K562 (cell line): Measurements from ENCODE around the gene MYCBPAP. TPM values are rescaled to one million over a fixed set of nuclear protein-coding genes. Genes with fewer than 3 reads are reported as not detected.

Source experiments
- ATAC-seq: fragments of 200-7000 bp; cut with Tn5 transposase; 3 replicates; pipeline ENCODE4 v1.9.1; 2020; ENCODE audit warnings: moderate library complexity
- BruUV-seq: library from RNA; stranded (reverse); fragments of 400-500 nt; replicated peaks from 2 replicates; lab custom pipeline; 2021; lab: Mats Ljungman, UMichigan
- CTCF ChIA-PET: fragments of 300-600 bp; formaldehyde crosslinking; extraction: SDS; loops from one replicate; lab custom pipeline; 2021; ENCODE audit warnings: low intra/inter-chr PET ratio; lab: Yijun Ruan, JAX
- POLR2A ChIA-PET: fragments of 300-600, 350-650 bp; sonication (Branson Sonifier 250); formaldehyde crosslinking; extraction: SDS; loops from one replicate; lab custom pipeline; 2021; ENCODE audit warnings: antibody characterized with exemption, inconsistent platforms; lab: Yijun Ruan, JAX
- DNase-seq, 4 experiments: peaks; one replicate each; pipeline versions ENCODE4 v3.0.0 to v3.0.0-alpha.2; 2011 to 2018; ENCODE audit warnings: low spot score in 3 of 4, mixed read lengths in 3 of 4; ENCODE audit errors: extremely low read depth in 1 of 4
- FAIRE-seq: peaks from 2 replicates; lab custom pipeline; 2011; peaks lifted over from hg19 to GRCh38; lab: Jason Lieb, UNC
- H2AFZ ChIP-seq: 2 replicates; pipeline ENCODE4 v1.6.0; 2011; ENCODE audit warnings: low read depth, low read length, control low read depth, inconsistent platforms
- H3K27ac ChIP-seq: fragments of 200-600 bp; 3 replicates; pipeline ENCODE4 v1.8.0; 2011; ENCODE audit warnings: low read depth, mild to moderate bottlenecking, control low read depth, inconsistent platforms, low read length, moderate library complexity, mixed read lengths; ENCODE audit errors: extremely low read depth
- H3K27me3 ChIP-seq, 2 experiments: fragments of 300-600 bp in 1 of 2; 2 replicates in 1 of 2; 3 replicates in 1 of 2; pipeline versions ENCODE4 v1.6.0 to v1.8.0; 2011; ENCODE audit warnings: inconsistent platforms in 2 of 2, low read length in 2 of 2, mild to moderate bottlenecking in 1 of 2, mixed read lengths in 1 of 2, moderate library complexity in 1 of 2; ENCODE audit not compliant: control insufficient read depth in 2 of 2, insufficient read depth in 2 of 2
- H3K36me3 ChIP-seq: fragments of 300-600 bp; 3 replicates; pipeline ENCODE4 v1.8.0; 2011; ENCODE audit warnings: mild to moderate bottlenecking, low read length, inconsistent platforms; ENCODE audit not compliant: control insufficient read depth, insufficient read depth
- H3K4me1 ChIP-seq, 2 experiments: fragments of 200-600 bp in 1 of 2; replicated peaks in 1 of 2; 2 replicates in 1 of 2; 3 replicates in 1 of 2; pipeline versions ENCODE4 v1.5.1 to v1.8.0; 2011; ENCODE audit warnings: inconsistent platforms in 2 of 2, low read length in 2 of 2, mild to moderate bottlenecking in 1 of 2, mixed read lengths in 1 of 2, moderate library complexity in 1 of 2; ENCODE audit not compliant: control insufficient read depth in 2 of 2, insufficient read depth in 2 of 2
- H3K4me2 ChIP-seq: 2 replicates; pipeline ENCODE4 v1.6.1; 2011; ENCODE audit warnings: low read length, control low read depth, inconsistent platforms, mixed read lengths; ENCODE audit not compliant: insufficient read depth
- H3K4me3 ChIP-seq: fragments of 200-600 bp; sonication (generic), shearing (Covaris generic); 2 replicates; pipeline ENCODE4 v1.5.1; 2016; ENCODE audit warnings: control low read depth, inconsistent platforms
- H3K79me2 ChIP-seq: fragments of 200-600 bp; 3 replicates; pipeline ENCODE4 v1.8.0; 2011; ENCODE audit warnings: low read length, inconsistent platforms; ENCODE audit not compliant: control insufficient read depth, insufficient read depth
- H3K9ac ChIP-seq, 2 experiments: 2 replicates each; pipeline versions ENCODE4 v1.6.0 to v1.6.1; 2011; ENCODE audit warnings: low read depth in 2 of 2, low read length in 2 of 2, control low read depth in 1 of 2, inconsistent platforms in 1 of 2, mild to moderate bottlenecking in 1 of 2, mixed read lengths in 1 of 2; ENCODE audit not compliant: insufficient read depth in 1 of 2
- H3K9me1 ChIP-seq: one replicate; pipeline ENCODE4 v1.6.0; 2011; ENCODE audit warnings: inconsistent platforms, mild to moderate bottlenecking, low read length, moderate library complexity; ENCODE audit not compliant: control insufficient read depth, insufficient read depth
- H3K9me3 ChIP-seq: replicated peaks from 2 replicates; pipeline ENCODE4 v1.5.1; 2011; ENCODE audit warnings: low read depth, low read length, inconsistent platforms; ENCODE audit not compliant: control insufficient read depth, insufficient read depth
- H4K20me1 ChIP-seq: replicated peaks from 2 replicates; pipeline ENCODE4 v1.6.1; 2011; ENCODE audit warnings: low read length, inconsistent platforms, mixed read lengths; ENCODE audit not compliant: control insufficient read depth, insufficient read depth
- E2F8 ChIP-seq: fragments of 450-650 bp; IDR thresholded peaks from 2 replicates; pipeline ENCODE4 v1.7.1; 2018; ENCODE audit warnings: mild to moderate bottlenecking, low read depth; ENCODE audit not compliant: partially characterized antibody
- ETS2 ChIP-seq: IDR thresholded peaks from 2 replicates; pipeline ENCODE4 v1.6.1; 2016; ENCODE audit warnings: borderline replicate concordance, missing genetic modification characterization, mild to moderate bottlenecking, moderate library complexity, missing compliant biosample characterization; ENCODE audit not compliant: poor library complexity, severe bottlenecking
- GTF2E2 ChIP-seq: fragments of 200-800 bp; sonication (Bioruptor generic); IDR thresholded peaks from 2 replicates; pipeline ENCODE4 v1.6.1; 2016; ENCODE audit warnings: missing genetic modification characterization, missing compliant biosample characterization
- HDGF ChIP-seq: fragments of 450-650 bp; IDR thresholded peaks from 2 replicates; pipeline ENCODE4 v1.6.1; 2016
- KDM2B ChIP-seq: fragments of 250-450 bp; sonication (Bioruptor Pico); IDR thresholded peaks from 2 replicates; pipeline ENCODE4 v1.8.0; 2021; ENCODE audit warnings: mild to moderate bottlenecking, moderate library complexity
- NR2F6 ChIP-seq: fragments of 450-650 bp; formaldehyde crosslinking; IDR thresholded peaks from 2 replicates; pipeline ENCODE4 v1.4.0; 2020; ENCODE audit warnings: mild to moderate bottlenecking
- SRSF9 ChIP-seq: fragments of 200-400 bp; formaldehyde crosslinking; IDR thresholded peaks from 2 replicates; pipeline ENCODE4 v1.6.1; 2017; ENCODE audit warnings: low read depth, low read length, borderline replicate concordance
- STAG1 ChIP-seq: sonication (generic); formaldehyde crosslinking; IDR thresholded peaks from 2 replicates; pipeline ENCODE4 v1.5.0; 2020; ENCODE audit warnings: missing genetic modification reagents, borderline replicate concordance
- STAT5A ChIP-seq: IDR thresholded peaks from 2 replicates; pipeline ENCODE4 v1.6.1; 2012; ENCODE audit warnings: low read length, inconsistent platforms, borderline replicate concordance
- TEAD2 ChIP-seq: fragments of 450-650 bp; IDR thresholded peaks from 2 replicates; pipeline ENCODE4 v1.6.1; 2016; ENCODE audit warnings: missing genetic modification characterization, control low read depth, missing compliant biosample characterization
- U2AF1 ChIP-seq: fragments of 200-400 bp; formaldehyde crosslinking; optimal IDR thresholded peaks from 2 replicates; pipeline ENCODE3; 2017; ENCODE audit warnings: mild to moderate bottlenecking, low read depth, low read length, moderate library complexity
- WGBS: fragments of 100-300 bp; shearing (Covaris generic); methylation state at CpG from one replicate; pipeline ENCODE4 v1.1.6; 2016; ENCODE audit warnings: low coverage, mixed read lengths; ENCODE audit not compliant: insufficient coverage; ENCODE audit errors: missing lambda C conversion rate; 5-methylcytosine and 5-hydroxymethylcytosine counted together
- in situ Hi-C: fragments of 300-500 bp; cut with MboI; formaldehyde crosslinking; loops from 4 replicates; pipeline ENCODE4 v1.15.0; 2018; ENCODE audit warnings: inconsistent platforms, mixed read lengths
- intact Hi-C: fragments of 100-400 bp; cut with micrococcal nuclease; formaldehyde crosslinking; loops from 2 replicates; pipeline ENCODE4 v1.14.2; 2022
- polyA plus RNA-seq, 8 experiments: library from polyadenylated mRNA; depleted of rRNA in 4 of 8; stranded (reverse) in 5 of 8; unstranded in 3 of 8; fragments of >200 nt; fragmentation: Nextera tagmentation in 2 of 8; fragmentation: Illumina TruSeq in 1 of 8; extraction: Ambion mirVana in 2 of 8; extraction: Trizol in 1 of 8; gene quantifications; 2 replicates each; pipeline versions ENCODE4 v1.2.1 to v1.2.3, GENCODE V29; 2011 to 2014; ENCODE audit warnings: inconsistent platforms in 1 of 8, missing spikeins in 1 of 8
- total RNA-seq, 7 experiments: library from RNA; depleted of rRNA in 6 of 7; stranded (reverse); fragments of >200 nt in 6 of 7; fragmentation: Illumina TruSeq in 2 of 7; extraction: Trizol in 2 of 7; gene quantifications; 2 replicates each; pipeline versions ENCODE4 v1.2.1 to v1.2.3, GENCODE V29; 2011 to 2021; ENCODE audit warnings: low replicate concordance in 1 of 7
- TF ChIP-seq, protein P1 (sequence below), 2 experiments: IDR thresholded peaks; 2 replicates each; pipeline ENCODE4 v1.6.1; 2012; ENCODE audit warnings: improper control_type of control experiment in 2 of 2, low read depth in 2 of 2, low read length in 2 of 2, borderline replicate concordance in 1 of 2
- TF ChIP-seq, protein P2 (sequence below): IDR thresholded peaks from 2 replicates; pipeline ENCODE4 v1.6.1; 2012; ENCODE audit warnings: low read depth, low read length, improper control_type of control experiment, borderline replicate concordance

Gene MYCBPAP
- total and polyA plus RNA-seq, 9 of the 15 experiments (the other 6 are each of a cell fraction or from before 2014, with no cell fraction given) = not detected

DNA sequence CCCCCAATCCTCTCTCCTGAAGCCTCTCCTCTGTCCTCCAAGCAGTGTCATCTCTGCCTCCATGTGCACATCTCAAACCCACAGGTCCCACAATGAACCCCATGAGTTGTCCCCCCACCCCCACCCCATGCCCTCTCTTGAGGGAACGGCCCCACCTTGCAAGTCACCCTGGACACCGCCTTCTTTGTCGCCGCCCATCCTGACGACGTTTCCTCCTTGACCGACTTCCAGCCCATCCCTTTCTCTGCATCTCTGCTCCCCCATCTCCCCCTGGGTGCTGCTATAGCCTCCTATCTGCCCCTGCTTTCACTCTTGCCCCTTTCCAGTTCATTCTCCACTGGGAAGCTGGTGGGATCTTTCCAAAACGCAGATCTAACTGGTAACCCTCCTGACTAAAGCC, 37.1 kb downstream of the MYCBPAP start:
- Histone ChIP-seq H3K36me3 (no peaks in the 10 kb centered on the region), H4K20me1 (0 out of 2 replicates have a peak, but pooled peaks cover 4% of the 10 kb centered on the region), H3K79me2 (no peaks in the 10 kb centered on the region), H2AFZ (no peak overlapping the region), H3K4me3 (no peak overlapping the region), H3K9ac (no peak overlapping the region), H3K9me1 (no peaks in the 10 kb centered on the region), H3K27me3 (no peaks in the 10 kb centered on the region), H3K27ac (no peak overlapping the region), H3K4me1 (peaks cover 15 to 54% of the 10 kb centered on the region in 2 experiments; a peak in 4 of 5 replicates), H3K4me2 (no peak overlapping the region), H3K9me3 (no peaks in the 10 kb centered on the region)
- WGBS = 5% methylated on average over 8 of the region's 8 CpGs
- DNase-seq = peak in 1 of 4 experiments; percentile 31
- intact Hi-C loops = loop anchor here (5.0 kb wide), 1 partner anchor 397 kb away; no protein-coding TSS in a partner anchor
- in situ Hi-C loops = loop anchor here (5.0 to 10.0 kb wide), 4 partner anchors 82 to 409 kb away; no protein-coding TSS in a partner anchor
- BruUV-seq = no TSS peak
- POLR2A ChIA-PET = no interaction called here
- ATAC-seq = no peak
- FAIRE-seq = no peak
- CTCF ChIA-PET = interaction anchor here (2.5 kb wide), 1 partner anchor 81 kb away, joined by 9 read pairs; no protein-coding TSS in a partner anchor
- TF ChIP-seq GTF2E2 (tag) = no peak
- TF ChIP-seq STAT5A = no peak
- TF ChIP-seq, protein P1, sequence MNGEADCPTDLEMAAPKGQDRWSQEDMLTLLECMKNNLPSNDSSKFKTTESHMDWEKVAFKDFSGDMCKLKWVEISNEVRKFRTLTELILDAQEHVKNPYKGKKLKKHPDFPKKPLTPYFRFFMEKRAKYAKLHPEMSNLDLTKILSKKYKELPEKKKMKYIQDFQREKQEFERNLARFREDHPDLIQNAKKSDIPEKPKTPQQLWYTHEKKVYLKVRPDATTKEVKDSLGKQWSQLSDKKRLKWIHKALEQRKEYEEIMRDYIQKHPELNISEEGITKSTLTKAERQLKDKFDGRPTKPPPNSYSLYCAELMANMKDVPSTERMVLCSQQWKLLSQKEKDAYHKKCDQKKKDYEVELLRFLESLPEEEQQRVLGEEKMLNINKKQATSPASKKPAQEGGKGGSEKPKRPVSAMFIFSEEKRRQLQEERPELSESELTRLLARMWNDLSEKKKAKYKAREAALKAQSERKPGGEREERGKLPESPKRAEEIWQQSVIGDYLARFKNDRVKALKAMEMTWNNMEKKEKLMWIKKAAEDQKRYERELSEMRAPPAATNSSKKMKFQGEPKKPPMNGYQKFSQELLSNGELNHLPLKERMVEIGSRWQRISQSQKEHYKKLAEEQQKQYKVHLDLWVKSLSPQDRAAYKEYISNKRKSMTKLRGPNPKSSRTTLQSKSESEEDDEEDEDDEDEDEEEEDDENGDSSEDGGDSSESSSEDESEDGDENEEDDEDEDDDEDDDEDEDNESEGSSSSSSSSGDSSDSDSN (IDR thresholded peaks at IDR 0.05; ENCODE audit: borderline replicate concordance in 1 of 2, low read depth in 2 of 2, low read length in 2 of 2) = no peak
- no peak for TF ChIP-seq STAG1
- no peak for TF ChIP-seq E2F8
- TF ChIP-seq HDGF = no peak
- no peak for TF ChIP-seq KDM2B (CRISPR knock-in tag)
- TF ChIP-seq NR2F6 (CRISPR knock-in tag) = no peak
- no peak for TF ChIP-seq TEAD2
- no peak for TF ChIP-seq ETS2
- TF ChIP-seq U2AF1 = no peak
- TF ChIP-seq, protein P2, sequence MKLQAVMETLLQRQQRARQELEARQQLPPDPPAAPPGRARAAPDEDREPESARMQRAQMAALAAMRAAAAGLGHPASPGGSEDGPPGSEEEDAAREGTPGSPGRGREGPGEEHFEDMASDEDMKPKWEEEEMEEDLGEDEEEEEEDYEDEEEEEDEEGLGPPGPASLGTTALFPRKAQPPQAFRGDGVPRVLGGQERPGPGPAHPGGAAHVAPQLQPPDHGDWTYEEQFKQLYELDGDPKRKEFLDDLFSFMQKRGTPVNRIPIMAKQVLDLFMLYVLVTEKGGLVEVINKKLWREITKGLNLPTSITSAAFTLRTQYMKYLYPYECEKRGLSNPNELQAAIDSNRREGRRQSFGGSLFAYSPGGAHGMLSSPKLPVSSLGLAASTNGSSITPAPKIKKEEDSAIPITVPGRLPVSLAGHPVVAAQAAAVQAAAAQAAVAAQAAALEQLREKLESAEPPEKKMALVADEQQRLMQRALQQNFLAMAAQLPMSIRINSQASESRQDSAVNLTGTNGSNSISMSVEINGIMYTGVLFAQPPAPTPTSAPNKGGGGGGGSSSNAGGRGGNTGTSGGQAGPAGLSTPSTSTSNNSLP = no peak
- no peak for TF ChIP-seq SRSF9
